ENCODE data around the gene PPP6R3.

PPP6R3 gene, protein sequence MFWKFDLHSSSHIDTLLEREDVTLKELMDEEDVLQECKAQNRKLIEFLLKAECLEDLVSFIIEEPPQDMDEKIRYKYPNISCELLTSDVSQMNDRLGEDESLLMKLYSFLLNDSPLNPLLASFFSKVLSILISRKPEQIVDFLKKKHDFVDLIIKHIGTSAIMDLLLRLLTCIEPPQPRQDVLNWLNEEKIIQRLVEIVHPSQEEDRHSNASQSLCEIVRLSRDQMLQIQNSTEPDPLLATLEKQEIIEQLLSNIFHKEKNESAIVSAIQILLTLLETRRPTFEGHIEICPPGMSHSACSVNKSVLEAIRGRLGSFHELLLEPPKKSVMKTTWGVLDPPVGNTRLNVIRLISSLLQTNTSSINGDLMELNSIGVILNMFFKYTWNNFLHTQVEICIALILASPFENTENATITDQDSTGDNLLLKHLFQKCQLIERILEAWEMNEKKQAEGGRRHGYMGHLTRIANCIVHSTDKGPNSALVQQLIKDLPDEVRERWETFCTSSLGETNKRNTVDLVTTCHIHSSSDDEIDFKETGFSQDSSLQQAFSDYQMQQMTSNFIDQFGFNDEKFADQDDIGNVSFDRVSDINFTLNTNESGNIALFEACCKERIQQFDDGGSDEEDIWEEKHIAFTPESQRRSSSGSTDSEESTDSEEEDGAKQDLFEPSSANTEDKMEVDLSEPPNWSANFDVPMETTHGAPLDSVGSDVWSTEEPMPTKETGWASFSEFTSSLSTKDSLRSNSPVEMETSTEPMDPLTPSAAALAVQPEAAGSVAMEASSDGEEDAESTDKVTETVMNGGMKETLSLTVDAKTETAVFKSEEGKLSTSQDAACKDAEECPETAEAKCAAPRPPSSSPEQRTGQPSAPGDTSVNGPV

DNA sequence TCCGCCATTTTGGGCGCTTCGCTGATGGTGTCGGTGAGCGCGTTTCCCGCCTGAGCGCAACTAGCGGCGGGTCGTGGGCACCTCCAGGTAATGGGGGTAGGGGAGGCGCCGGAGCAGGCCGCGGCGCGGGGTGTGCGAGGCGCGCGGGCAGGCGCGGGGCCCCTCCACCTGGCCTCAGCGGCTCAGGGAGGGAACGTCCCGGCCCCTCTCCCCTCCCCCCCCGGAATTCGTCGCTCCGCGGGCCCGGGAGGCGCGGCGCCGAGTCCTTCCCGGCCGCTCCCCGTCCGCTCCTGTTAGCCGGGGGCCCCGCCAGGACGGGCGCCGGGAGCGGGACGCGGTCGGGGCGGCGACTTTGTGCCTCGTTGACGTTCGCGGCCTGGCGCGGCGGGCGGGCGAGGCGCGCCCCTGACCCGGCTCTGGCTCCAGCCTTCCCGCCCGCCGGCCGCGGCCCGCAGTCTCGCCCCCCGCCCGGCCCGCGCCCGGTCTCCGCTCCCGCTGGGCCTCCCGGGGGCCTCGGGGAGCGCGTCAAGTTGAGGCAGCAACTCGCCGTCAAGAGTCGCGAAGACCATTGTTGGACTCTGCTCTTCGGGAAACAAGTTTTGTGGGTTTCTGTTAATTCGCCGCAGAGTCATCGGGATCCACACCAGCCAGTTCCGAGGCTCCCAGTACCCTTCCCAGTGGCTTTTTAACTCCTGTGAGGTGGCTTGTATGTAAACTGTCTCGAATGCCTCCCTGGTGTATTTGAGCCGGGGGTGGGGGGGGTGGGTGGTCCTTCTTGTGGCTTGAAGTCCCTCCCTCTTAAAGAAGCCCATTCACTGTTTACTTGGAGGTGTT, at the start of gene PPP6R3:
Gene PPP6R3 (plus strand): TSS at position 12 of the 834 bp plus-strand sequence. CDS start 76,913 bp downstream, outside the sequence.
- peak; percentile 39 for DNase-seq (ENCODE audit: low read depth)

DNA sequence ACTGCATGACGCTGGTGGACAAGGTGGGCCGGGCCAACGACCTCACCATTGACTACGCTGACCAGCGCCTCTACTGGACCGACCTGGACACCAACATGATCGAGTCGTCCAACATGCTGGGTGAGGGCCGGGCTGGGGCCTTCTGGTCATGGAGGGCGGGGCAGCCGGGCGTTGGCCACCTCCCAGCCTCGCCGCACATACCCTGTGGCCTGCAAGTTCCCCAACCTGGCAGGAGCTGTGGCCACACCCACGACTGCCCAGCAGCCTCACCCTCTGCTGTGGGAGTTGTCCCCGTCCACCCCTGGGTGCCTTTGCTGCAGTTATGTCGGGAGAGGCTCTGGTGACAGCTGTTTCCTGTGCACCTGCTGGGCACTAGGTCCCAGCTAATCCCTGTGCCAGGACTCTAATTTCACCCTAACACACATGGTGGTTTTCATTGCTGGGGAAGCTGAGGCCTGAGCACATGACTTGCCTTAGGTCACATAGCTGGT, 49.0 kb upstream of the PPP6R3 start:
- no peak for DNase-seq (ENCODE audit: low read depth)

DNA sequence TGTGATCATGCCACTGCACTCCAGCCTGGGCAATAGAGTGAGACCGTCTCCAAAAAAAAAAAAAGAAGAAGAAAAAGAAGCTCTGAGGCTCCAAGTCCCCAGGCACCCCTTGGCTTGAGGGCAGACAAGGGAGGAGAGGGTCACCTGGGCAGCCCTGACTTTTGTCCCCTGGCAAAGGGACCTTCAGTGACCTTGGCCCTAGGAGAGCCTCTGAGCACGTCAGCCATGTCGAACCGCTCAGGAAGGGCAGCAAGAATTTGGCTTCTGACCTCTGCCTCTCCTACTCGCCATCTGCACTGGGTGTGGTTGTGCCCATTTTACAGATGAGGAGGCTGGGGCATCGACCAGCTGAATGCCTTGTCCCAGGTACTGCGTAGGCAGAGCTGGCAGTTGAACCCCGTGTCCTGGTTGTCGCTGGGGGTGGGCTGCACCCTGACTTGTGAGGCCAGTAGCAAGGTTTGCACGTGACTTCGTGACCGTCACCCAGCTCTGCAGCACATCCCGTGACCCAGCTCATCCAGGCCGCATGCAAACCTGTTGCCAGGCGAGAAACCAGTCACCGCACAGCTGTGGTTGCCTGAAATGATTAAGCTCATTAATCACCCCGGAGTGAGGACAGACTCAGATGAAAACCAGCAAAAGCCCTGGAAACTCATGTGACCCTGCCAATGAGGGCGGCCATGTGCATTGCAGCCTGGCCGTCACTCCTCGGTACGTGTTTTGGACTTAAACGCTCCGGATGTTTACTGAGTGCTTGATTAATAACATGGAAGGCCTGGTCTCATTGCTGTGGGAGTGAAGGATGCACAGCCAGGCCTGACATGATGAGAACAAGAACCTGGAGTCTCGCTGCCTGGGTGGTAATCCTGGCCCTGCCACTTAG, 47.7 kb upstream of the PPP6R3 start:
- peak; percentile 7 for DNase-seq (ENCODE audit: low read depth)

DNA sequence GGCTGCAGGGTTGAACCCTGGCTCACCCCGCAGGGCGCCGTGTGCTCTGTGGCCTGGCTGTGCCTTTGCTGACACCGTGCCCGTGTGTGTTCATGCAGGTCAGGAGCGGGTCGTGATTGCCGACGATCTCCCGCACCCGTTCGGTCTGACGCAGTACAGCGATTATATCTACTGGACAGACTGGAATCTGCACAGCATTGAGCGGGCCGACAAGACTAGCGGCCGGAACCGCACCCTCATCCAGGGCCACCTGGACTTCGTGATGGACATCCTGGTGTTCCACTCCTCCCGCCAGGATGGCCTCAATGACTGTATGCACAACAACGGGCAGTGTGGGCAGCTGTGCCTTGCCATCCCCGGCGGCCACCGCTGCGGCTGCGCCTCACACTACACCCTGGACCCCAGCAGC, 47.0 kb upstream of the PPP6R3 start:
- no peak for DNase-seq (ENCODE audit: low read depth)

DNA sequence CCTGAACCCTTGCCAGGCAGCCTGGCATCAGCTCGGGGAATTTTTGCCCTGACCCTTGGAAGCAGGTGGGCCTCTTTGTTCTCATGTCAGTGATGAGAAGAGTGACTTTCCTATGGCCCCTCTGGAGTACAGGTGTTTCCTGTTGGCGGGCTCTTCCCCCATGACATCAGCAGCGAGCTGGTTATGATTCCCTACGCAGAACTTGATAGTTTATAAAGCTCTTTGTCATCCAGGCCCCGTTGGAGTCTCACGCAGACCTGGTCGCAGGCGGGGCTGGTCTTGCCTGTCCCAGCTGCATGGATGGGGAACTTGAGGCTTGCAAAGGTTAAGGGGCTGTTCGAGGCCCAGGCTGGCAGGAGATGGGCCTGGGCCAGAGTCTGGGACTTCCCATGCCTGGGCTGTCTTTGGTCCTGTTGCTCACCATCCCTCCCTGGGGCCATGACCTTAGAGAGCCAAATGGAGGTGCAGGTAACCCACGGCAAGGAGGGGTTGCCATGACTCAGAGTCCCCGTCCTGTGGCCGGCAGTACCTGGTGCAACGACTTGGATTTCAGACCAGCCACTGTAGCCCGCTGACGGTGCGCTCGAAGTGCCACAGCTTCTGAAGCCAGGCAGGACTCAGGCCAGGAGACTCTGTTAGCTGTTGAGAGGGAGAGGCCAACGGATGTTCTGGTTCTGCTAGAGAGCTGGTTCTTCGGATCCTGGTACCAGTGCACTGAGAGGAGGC, 45.9 kb upstream of the PPP6R3 start:
- DNase-seq (ENCODE audit: low read depth) = no peak

DNA sequence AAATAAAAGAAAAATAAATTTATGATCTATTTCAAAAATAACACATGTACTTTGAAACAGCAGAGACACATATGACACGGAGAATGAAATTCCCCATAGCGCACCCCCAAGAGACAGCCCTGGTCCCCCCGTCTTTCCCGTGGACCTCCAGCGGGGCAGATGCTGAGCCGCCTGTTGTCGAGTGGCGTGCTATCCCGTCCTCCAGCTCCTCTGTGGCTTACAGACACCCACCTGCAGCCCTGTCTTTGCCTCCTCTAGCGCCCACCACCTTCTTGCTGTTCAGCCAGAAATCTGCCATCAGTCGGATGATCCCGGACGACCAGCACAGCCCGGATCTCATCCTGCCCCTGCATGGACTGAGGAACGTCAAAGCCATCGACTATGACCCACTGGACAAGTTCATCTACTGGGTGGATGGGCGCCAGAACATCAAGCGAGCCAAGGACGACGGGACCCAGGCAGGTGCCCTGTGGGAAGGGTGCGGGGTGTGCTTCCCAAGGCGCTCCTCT, 44.4 kb upstream of the PPP6R3 start:
- no peak for DNase-seq (ENCODE audit: low read depth)

DNA sequence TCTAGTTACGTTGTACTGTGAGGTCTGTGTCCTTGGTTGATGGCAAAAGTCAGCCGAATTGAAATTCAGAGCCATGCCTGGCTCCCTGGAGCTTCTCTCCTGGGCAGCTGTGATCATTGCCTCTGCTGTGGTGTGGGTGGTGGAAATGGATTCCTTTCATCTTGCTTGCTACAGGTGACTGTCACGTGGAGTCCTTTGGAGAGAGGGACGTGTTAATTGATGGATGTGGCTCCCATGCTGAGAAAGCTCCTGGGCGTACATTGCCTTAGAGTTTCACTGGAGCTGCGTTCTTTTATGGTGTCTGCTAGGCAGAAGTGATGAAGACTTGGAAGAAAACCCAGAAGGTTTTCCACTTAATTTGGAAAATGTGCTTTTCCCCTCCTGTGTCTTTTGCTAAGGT, 41.9 kb upstream of the PPP6R3 start:
- no peak for DNase-seq (ENCODE audit: low read depth)

DNA sequence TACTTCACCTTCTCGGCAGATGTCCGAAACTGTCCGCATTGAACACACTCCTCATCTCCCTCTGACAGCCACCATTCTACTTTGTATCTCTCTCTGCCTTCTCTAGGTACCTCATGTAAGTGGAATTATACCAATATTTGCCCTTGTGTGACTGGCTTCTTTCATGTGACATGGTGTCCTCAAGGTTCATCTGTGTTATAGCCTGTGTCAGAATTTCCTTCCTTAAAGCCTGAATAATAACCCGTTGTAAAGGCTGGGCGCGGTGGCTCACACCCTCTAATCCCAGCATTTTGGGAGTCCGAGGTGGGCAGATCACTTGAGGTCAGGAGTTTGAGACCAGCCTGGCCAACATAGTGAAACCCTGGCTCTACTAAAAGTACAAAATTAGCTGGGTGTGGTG, 40.4 kb upstream of the PPP6R3 start:
- DNase-seq (ENCODE audit: low read depth) = no peak

DNA sequence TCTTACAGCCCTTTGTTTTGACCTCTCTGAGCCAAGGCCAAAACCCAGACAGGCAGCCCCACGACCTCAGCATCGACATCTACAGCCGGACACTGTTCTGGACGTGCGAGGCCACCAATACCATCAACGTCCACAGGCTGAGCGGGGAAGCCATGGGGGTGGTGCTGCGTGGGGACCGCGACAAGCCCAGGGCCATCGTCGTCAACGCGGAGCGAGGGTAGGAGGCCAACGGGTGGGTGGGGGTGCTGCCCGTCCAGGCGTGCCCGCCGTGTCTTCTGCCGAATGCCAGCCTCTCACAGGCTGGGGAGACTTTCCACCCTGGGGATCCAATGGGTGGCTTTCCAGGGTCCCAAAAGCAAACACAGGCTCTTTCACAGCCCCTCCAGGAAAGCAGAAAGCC, 37.1 kb upstream of the PPP6R3 start:
- DNase-seq (ENCODE audit: low read depth) = no peak

DNA sequence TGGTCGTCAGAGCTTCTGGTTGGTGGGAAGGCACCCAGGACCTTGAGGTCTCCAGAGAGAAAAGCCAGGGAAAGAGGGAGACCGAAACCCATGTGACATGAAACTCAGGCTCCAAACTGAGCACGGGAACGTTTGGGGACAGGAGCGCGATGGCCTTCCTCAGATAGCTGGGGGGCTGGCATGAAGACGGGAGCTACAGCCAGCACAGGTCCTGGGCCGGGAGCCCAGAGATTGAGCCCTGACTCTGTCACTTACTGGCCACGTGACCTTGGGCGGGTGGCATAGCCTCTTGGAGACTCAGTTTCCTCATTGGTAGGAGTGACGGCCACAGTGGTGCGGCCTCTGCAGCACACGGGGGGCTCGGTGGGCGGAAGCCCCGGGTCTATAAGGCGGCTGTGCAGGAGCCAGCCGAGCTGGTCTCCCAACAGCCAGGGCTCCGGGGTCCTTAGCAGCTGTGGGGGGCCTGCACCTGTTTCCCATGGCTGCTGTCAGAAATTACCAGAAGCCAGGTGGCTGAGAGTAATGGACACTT, 36.4 kb upstream of the PPP6R3 start:
- no peak for DNase-seq (ENCODE audit: low read depth)

DNA sequence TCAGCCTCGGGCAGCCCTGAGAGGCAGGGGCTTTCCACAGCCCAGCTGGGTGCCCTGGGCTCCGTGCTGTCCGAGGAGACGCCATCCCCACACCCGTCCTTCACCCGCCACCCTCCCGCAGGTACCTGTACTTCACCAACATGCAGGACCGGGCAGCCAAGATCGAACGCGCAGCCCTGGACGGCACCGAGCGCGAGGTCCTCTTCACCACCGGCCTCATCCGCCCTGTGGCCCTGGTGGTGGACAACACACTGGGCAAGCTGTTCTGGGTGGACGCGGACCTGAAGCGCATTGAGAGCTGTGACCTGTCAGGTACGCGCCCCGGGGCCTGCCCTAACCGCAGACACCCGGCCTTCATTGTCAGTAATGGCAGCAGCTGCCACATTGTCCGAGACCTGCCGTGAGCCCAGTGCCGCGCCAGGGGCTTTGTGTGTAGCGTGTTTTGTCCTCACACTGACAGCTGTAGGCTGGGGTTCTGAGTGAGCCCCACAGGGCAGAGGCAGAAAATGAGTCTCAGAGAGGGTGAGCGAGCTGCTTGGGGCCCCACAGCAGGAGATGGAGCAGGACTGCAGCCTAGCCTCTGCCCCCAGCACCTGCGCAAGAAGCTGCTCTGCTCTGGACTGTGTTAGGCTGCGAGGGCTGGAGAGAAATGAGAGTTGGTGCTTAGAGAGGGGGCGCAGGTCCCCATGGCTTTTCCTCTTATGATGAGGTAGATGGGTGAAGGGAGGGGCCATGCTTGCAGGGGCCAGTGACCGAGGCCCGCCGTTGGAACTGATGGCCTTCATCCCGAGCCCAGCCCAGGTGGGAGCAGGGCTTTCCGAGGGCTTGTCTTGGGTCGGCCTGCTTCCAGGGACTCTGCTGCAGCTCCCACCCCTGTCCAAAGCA, 35.3 kb upstream of the PPP6R3 start:
- DNase-seq (ENCODE audit: low read depth) = no peak

DNA sequence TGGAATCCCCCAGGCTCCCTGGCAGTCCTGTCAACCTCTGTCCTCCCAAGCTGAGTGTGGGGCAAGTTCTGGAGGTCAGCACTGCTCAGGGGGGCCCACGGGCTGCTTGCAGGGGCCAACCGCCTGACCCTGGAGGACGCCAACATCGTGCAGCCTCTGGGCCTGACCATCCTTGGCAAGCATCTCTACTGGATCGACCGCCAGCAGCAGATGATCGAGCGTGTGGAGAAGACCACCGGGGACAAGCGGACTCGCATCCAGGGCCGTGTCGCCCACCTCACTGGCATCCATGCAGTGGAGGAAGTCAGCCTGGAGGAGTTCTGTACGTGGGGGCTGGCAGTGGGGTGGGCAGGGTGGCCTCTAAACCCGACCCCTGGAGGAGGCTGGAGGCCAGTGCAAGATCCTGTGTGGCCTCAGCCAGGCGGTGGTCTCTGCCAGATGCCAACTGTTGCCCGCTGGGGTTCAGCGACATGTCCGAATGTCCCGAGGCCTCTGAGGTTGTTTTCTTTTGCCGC, 34.6 kb upstream of the PPP6R3 start:
- no peak for DNase-seq (ENCODE audit: low read depth)

DNA sequence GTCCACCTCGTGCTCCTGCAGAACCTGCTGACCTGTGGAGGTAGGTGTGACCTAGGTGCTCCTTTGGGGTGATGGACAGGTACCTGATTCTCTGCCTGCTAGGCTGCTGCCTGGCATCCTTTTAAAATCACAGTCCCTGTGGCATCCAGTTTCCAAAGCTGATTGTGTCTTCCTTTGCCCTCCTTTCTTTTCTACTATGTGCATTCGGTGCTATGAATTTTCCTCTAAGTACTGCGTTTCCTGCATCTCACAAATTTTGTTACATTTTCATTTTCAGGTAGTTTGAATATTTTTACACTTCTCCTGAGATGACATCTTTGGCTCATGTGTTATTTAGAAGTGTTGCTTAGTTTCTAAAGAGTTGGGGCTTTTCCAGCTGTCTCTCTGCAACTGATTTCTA, 30.9 kb upstream of the PPP6R3 start:
- no peak for DNase-seq (ENCODE audit: low read depth)

DNA sequence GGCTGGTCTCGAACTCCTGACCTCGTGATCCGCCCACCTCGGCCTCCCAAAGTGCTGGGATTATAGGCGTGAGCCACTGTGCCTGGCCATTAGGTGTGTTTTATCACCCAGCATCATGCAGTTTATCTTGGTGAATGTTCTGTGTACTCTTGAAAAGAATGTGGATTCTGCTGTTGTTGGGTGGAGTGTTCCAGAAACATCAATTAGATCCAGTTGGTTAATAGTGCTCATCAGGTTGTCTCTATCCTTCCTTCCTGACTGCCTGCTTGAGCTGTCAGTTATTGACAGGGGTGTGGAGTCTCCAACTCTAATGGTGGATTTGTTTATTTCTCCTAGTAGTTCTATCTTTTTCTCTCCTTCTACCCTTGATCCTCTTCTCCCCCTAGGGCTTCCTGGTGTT, 30.2 kb upstream of the PPP6R3 start:
- DNase-seq (ENCODE audit: low read depth) = no peak

DNA sequence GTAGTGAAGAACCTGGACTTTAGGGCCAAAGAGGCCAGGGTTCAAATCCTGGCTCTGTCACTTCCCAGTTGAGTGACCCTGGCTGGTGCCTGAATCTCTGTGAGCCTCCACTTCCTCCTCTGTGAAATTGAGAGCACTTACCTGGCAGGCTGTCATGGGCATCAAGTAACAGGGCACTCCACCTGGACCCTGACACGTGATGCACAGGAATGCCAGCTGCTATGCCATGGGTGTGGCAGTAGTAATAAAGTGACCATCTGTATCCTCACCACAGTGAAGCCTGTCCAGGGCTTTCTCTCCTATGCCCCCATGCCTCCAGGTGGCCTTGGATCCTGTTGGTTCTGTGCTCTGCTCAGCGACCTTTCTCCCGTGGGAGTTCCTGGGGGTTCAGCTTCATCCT, 29.8 kb upstream of the PPP6R3 start:
- no peak for DNase-seq (ENCODE audit: low read depth)

DNA sequence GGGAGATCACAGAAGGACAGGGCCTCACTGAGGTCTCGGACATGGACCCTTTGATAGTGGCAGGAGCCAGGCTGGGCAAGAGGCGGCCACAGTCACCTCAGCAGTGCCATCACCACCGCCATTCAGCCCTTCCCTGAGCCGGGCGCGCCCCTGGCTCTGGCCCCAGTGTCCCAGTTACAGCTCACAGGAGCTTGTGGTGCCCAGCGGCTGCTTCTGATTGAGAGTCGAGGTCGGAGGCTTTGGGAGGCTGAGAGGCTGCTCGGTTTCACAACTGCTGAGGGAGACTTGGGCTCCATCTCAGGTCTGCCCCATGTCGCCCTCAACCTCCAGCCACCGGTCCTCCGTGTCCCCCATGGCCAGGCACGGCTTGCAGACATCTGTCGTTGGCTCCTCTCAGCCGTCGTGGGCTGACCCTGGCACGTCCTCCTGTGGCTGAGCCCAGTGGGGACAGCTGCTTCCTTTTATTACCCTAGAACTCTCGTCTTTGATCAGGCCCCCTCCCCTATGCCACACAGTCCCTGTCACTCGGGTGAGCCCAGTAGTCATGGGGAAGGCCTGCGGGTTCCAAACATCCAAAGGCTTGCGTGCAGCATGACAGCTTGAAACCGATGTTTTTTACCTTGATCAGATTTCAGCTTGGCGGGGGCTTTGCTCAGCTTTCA, 28.4 kb upstream of the PPP6R3 start:
- no peak for DNase-seq (ENCODE audit: low read depth)

DNA sequence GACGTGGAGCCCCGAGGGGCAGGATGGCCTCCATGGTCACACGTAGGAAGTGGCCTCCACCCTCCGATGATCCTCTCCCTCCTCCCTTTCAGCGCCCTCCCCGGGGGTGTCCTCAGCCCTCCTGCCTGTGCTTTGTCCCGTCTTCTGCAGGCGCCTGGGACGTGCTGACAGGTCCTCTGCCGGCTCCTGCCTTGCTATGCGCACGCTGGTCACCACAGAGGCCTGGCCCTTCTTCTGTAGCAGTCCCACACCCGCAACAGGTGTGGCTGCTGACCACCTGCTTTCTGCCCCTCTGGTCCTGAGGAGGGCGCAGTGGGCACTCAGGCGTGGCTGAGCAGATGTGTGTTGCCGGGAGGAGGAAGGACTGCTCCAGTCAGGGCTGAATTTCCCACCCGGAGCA, 27.7 kb upstream of the PPP6R3 start:
- DNase-seq (ENCODE audit: low read depth) = no peak

DNA sequence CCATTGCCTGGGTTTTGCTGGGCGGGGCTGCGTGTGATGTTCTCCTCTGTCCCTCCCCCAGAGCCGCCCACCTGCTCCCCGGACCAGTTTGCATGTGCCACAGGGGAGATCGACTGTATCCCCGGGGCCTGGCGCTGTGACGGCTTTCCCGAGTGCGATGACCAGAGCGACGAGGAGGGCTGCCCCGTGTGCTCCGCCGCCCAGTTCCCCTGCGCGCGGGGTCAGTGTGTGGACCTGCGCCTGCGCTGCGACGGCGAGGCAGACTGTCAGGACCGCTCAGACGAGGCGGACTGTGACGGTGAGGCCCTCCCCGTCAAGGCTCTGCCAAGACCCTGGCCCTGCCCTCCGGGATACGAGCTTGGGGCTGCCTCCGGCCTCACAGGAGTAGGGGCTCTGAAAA, 27.0 kb upstream of the PPP6R3 start:
- no peak for DNase-seq (ENCODE audit: low read depth)

All from ELR (cell line).